CD4-positive, alpha-beta T cell treated with Interleukin-15 for 1 hour (primary cell): ENCODE data around the gene UHMK1.

Experiments
- DNase-seq: peaks from one replicate; pipeline ENCODE4 v3.0.0-alpha.2; 2020

Gene UHMK1

GRCh38 chr1:162530988-162531319 lies 33.3 kb downstream of the UHMK1 start:
- no peak for DNase-seq

- no peak for DNase-seq
Measured at GRCh38 chr1:162535501-162535900, 37.9 kb downstream of the UHMK1 start.

- DNase-seq, result no peak
Measured at GRCh38 chr1:162536511-162536910, 38.9 kb downstream of the UHMK1 start.

GRCh38 chr1:162537216-162537615 lies 39.6 kb downstream of the UHMK1 start:
- DNase-seq, result no peak

GRCh38 chr1:162538815-162539431 lies 41.3 kb downstream of the UHMK1 start:
- no peak for DNase-seq

- no peak for DNase-seq
Measured at GRCh38 chr1:162541619-162542141, 44.1 kb downstream of the UHMK1 start.

GRCh38 chr1:162543228-162543627 lies 45.6 kb downstream of the UHMK1 start:
- DNase-seq, result no peak

- peak; percentile 31 for DNase-seq
Measured at GRCh38 chr1:162548170-162548569, 50.6 kb downstream of the UHMK1 start.

GRCh38 chr1:162549001-162549400 lies 51.4 kb downstream of the UHMK1 start:
- no peak for DNase-seq

- no peak for DNase-seq
Measured at GRCh38 chr1:162550925-162551324, 53.3 kb downstream of the UHMK1 start.

GRCh38 chr1:162551969-162552683 lies 54.5 kb downstream of the UHMK1 start:
- DNase-seq, result no peak

- no peak for DNase-seq
Measured at GRCh38 chr1:162552684-162553252, 55.1 kb downstream of the UHMK1 start.

- DNase-seq, result no peak
Measured at GRCh38 chr1:162554258-162554657, 56.6 kb downstream of the UHMK1 start.

- no peak for DNase-seq
Measured at GRCh38 chr1:162557536-162557935, 59.9 kb downstream of the UHMK1 start.

GRCh38 chr1:162560303-162561036 lies 62.9 kb downstream of the UHMK1 start:
- DNase-seq, result no peak

- DNase-seq, result peak; percentile 98
Measured at GRCh38 chr1:162561037-162561615, 63.5 kb downstream of the UHMK1 start.

- DNase-seq, result no peak
Measured at GRCh38 chr1:162561616-162562469, 64.2 kb downstream of the UHMK1 start, which contains the start of gene UAP1. TSS of gene UAP1 (plus strand) at chr1:162561722. CDS start at chr1:162566069, 4,347 bp downstream.

GRCh38 chr1:162562470-162562828 lies 64.8 kb downstream of the UHMK1 start:
- DNase-seq, result no peak

- DNase-seq, result no peak
Measured at GRCh38 chr1:162564762-162565218, 67.2 kb downstream of the UHMK1 start.

GRCh38 chr1:162565460-162565859 lies 67.8 kb downstream of the UHMK1 start:
- no peak for DNase-seq

- no peak for DNase-seq
Measured at GRCh38 chr1:162566870-162567269, 69.3 kb downstream of the UHMK1 start.

GRCh38 chr1:162568802-162569201 lies 71.2 kb downstream of the UHMK1 start:
- DNase-seq, result no peak
